NCI-H2029 (cell line): ENCODE data around the gene MOCS2.
"Not testable (repeated sequence)": the region's sequence is repeated elsewhere in the genome, so short reads cannot be mapped to it uniquely, and the experiment has no call there.

Experiments used
- DNase-seq: peaks from one replicate; lab custom pipeline; 2025; lab: John Stamatoyannopoulos, UW

MOCS2 gene, protein sequence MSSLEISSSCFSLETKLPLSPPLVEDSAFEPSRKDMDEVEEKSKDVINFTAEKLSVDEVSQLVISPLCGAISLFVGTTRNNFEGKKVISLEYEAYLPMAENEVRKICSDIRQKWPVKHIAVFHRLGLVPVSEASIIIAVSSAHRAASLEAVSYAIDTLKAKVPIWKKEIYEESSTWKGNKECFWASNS

DNA sequence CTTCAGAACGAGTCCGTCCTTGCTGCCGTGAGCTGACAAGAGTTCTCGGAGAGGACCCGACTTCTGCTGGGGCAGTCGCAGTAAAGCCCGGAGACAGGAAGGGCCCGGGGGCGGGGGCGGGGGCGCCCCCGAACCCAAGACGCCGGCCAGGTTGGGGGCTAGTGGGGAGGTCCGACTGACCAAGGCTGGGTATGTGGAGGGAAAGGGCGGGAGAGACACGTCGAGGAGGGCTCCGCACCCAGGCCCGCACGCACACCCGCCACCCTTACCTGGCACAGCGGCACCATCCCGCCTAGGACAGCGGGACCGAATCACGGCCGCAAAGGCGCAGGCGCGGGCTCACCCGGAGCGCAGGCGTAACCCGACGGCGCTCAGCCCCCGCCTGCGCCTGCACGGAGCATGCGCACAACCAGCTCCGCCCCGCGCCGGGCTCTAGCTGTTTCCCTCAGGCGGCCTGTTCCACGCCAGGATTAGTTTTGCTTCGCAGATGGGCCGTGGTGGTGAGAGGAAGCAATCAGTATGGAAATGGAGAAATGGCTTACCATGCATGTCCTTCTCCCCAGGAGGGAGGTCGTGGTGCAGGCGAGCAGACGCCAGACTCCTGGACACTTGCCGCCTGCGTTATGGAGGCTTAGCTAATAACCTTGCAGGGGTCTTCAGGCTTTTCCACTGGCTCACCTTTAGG lies at the start of gene MOCS2:
TSS of gene MOCS2 (minus strand) at position 315 of the 685 bp plus-strand sequence. CDS start 2,583 bp downstream, outside the sequence.
- peak; percentile 73 for DNase-seq

DNA sequence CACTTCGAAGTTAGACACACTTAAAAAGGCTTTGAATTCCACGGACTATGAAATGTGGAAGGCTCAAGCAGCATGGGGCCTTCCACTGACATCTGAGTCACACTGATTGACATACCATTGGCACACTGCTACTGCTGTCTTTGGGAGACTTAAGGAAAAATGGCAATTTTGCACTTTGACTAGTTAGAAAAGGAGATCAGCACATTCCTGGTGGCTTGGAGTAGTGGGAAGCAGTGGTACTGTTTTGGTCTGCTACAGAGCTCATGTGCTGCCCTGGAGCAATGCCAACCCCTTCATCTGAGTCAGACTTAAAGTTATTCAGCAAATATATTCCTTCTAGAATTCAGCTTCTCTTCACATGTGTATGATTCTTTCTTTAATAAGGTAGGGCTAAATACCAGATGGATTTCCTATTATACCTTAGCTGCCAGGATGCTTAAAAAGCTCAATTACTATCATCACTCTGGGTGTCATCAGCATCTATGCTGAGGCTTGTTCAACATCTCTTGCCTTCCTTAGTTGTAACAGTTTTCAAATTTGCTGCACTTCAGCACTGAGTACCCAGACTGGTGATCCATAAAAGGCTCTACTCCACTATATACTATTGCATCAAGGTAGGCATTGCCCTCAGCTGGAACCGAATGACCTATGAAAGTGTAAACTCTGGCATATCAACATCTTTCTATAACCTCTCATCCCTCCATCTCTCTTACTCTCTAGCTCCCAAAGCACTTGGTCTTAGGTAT lies 42.3 kb upstream of the MOCS2 start:
- DNase-seq, result no peak

DNA sequence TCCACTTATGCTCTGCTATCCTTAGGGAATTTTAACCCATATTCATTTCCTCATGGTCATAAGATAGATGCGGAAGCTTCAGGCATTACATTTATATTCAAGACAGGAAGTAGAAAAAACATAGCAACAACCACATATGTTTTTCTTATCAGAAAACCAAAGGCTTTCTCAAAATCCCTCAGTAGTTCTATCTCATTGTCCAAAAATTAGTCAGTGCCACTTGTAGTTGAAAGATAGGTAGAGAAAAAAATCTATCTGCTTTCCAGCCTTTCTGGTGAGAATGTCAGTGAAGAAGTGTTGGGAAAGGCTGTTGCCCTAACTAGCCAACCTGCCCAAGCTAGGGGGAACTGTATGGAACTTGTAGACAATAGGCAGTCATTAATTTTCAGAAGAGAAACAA lies 23.5 kb upstream of the MOCS2 start:
- DNase-seq, result no peak

DNA sequence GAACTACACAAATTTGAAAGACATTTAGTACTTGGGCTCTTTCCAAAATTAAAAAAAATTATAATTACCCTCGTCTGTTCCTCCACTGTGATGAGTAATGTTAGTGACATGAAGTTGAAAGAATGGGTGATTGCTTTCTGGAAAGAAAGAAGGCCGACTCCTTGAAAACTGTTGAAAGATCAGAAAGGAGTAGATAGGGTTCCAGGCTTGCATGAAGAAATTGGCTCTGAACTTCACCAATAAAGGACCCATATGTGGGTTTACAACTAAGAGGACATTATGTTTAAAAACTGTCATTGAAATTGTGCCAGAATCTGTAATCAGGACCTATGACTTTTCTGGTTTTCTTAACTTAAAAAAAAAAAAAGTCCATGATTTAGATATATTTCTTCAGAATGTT lies 20.7 kb upstream of the MOCS2 start:
- DNase-seq, result no peak

DNA sequence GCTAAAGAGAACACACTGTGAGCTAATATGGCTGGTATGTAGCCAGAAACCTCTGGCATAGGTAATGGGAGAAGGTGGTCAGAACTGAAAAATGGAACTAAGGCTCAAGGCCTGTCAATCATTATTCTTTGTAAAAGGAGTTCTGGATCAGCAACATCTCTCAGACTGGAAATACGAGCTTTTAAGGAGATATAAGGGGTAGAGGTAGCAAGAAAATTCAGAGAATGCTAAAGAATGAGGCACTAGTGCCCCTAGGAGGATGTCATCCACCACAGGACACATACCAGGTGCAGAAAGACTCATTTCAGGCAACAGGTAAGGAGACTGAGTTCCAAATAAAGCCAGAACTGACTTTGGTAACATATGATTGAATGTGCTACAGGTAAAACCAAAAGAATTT lies 18.9 kb upstream of the MOCS2 start:
- no peak for DNase-seq

DNA sequence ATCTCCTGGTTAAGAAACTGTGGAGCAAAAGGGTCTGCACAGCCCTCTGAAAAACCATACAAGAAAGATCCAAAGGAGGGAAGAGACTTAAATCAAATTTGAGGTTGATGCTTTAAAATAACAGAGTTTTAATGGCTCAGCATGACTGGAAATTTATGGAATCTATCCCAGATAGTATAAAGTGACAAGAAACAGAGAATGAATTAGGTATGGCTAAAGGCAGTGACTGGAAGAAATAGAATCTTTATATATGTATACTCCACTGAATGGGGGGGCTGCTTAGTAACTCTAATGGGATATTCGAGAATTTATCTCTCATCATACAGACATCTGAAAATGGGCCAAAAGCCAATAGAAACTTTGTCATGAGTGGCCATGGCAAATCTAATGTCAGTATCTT lies 17.6 kb upstream of the MOCS2 start:
- no peak for DNase-seq

DNA sequence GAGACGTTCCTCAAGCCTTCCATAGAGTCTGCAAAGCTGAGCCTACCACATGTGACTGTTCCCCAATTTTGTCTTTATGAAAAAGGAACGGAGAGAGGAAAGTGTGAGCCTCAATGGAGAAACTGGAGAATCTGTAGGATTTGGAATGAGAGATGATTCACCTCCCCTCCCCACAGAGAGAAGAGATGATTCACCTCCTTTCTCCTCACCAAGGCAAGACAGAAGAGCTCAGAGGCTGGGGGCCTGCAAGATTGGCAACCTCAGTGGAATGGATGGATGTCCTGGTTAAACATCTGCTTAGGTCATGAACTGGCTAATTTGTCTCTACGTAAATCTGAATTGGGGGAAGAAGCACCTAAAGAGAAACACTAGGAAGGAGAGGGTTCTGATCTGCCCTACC lies 17.0 kb upstream of the MOCS2 start:
- no peak for DNase-seq

DNA sequence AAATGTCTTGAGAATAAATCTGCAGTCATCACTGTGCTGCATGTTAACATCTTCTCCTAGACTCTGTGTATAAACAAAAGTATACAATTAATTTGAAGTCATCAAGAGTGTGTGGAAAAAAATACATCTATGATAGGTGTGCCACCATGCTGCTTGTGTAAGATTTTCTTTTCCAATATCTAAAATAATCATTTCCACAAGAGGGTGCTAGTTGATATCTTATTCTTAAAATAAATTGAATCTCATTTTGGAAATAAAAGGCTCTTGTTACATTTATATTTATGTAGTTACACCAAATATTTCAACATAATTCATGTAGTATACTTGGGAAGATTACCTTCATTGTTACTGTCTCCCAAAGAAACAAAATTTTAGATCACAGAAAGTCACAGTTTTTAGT lies 14.1 kb upstream of the MOCS2 start:
- DNase-seq, result no peak

DNA sequence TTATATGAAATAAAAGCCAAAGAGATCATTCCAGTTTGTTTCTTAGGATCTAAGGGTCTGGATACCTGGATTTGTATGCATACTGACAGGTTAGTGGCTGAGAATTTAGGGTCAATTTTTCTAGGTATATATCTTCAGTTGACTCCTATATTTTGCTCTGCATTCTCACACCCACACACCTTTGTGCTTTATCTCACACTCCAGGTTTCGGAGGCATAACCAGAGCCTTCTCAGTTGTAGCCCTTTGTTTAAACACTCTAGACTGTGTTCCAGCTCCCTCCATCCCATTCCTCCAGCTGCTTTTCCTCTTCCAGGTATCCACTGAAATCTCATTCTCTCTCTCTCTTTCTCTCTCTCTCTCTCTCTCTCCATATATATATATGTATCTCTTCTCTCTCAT lies 10.6 kb upstream of the MOCS2 start:
- DNase-seq, result no peak

DNA sequence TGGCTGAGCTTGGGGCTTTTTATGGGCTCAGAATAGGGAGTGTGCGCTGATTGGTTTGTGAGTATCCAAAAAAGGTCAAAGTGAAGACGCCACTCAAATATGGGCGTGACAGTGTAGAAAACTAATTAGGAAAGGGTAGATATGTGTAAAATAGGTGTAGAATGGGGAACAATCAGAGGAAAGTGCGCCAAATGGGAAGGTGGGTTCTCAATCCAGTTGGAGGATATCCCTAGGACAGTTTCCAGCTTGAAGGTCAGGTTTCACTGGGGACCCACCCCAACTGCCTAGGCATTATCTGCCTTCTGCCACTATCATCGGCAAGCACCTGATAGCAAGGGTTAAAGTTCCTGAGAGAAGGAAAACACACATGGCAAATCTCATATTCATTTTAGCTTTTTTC lies 9.3 kb upstream of the MOCS2 start:
- no peak for DNase-seq

DNA sequence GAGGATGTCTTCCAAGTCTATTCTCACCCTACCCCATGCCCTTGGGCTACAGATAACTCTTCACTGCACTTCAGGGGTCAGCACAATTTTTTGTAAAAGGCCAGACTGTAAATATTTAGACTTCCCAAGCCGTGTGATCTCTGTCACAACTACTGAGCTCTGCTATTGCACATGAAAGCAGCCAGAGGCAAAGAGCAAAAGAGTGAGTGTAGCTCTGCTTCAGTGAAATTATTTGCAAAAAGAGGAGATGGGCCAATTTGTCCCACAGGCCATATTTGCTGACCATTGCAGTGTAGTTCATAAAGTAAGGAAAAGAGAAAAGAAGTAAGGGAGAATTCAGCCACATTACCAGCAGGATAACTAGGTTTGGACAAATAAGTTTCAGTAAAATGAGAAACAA lies 7.0 kb upstream of the MOCS2 start:
- DNase-seq, result no peak

DNA sequence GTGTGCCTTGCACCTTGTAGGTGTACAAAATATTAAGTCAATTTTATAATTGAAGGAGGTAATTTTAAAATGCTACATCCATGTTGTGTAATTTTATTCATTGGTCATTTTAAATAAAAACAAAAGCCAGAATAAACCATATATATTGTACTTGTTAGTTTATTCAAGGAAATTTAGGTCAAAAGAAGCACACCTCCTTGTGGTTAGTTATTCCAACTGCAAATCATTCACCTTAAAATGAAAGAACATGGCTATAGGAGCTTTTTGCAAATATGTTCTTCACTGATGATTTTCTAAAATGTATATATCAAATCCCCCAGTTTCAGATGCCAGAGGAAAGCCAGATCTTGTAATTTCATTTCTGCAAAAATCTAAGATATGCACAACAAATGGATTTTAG lies 5.4 kb upstream of the MOCS2 start:
- DNase-seq, result no peak

DNA sequence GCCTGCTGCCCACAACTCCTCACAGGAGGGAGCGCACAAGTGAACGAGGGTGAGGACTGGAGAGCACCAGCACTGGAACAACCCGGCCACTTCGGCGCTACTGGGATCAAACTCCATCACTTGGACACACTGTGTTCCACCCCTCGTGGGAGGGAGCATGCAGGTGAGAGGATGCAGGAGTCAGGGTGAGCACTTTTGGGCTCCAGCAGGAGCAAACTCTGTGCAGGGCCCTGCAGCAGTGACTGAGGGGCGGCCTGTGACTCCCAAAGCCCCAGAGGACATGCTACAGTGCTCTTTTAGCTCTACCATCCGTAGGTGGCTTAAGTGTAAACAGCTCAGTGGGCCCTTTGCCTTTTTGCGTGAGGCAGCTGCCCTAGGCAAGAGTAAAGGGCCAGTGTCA lies 4.4 kb upstream of the MOCS2 start:
- DNase-seq, result no peak

DNA sequence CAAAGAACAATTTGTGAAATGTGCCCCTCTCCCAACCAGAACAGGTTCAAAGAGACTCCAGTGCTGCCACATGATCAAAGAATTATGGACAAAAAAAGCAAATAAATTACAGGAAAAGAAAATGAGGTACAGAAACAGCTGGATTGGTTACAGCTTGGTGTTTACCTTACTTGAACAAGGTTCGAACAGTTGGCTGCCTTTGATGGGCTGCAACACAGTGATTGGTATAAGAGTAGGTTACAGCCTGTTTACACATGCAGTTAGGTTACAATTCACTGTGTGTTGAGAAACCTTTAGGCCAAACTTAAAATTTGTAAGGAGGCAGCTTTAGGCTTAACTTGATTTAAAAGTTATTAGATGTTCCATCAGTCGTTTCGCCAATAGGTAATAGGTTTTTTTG lies 3.4 kb upstream of the MOCS2 start:
- DNase-seq, result no peak

DNA sequence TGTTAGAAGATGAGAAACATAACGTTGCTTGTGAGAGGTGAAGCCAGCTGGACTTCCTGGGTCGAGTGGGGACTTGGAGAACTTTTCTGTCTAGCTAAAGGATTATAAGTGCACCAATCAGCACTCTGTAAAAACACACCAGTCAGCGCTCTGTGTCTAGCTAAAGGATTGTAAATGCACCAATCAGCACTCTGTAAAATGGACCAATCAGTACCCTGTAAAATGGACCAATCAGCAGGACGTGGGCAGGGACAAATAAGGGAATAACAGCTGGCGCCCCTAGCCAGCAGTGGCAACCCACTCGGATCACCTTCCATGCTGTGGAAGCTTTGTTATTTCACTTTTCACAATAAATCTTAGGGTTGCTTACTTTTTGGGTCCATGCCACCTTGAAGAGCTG lies 2.8 kb upstream of the MOCS2 start:
- DNase-seq, result not testable (repeated sequence)

DNA sequence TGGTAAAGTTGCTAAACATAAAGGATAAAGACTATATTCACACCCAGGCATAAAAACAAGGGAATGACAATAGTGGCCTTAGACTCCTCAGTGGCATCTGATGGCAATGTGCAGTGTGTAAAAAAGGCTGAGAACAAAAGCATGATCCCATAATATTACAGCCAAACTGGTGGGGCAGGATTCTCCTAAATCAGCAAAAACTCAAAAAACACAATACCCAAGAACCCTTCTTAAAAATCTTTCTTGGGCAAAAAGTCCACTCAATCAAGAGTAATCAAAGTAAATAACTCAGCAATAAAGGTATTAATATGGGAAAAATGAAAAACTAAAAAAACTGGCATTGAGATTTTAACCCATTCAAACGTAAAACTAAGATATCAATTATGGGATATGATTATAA lies 1.6 kb upstream of the MOCS2 start:
- no peak for DNase-seq

DNA sequence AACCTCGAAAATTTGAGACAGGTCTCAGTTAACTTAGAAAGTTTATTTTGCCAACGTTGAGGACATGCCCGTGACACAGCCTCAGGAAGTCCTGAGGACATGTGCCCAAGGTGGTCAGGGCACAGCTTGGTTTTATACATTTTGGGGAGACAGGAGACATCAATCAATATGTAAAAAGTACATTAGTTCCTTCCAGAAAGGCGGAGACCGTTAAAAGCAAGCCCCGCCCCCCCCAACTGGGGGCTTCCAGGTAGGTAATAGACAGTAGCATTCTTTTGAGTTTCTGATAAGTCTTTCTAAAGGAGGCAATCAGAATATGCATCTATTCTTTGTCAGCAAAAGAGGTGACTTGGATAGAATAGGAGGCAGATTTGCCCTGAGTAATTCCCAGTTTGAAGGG lies 599 bp upstream of the MOCS2 start:
- DNase-seq, result no peak

DNA sequence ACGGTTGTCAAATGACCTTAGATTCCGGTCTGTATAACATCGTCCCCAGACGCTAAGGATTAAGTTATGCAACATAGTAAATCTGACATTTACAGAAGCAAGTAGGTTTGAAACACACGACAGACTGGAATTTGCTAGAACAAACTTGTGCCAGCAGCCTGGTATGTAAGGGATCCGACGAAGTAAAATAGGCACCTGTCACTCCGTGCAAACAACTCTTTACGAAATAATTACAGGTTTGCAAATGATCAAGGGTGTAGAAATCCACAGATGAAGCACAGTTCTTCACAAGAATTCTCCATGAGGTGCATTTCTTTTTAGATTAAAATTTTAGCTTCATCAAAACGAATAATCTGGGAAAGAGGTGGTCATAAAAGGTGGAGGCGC lies 508 bp downstream of the MOCS2 start:
- DNase-seq, result no peak

DNA sequence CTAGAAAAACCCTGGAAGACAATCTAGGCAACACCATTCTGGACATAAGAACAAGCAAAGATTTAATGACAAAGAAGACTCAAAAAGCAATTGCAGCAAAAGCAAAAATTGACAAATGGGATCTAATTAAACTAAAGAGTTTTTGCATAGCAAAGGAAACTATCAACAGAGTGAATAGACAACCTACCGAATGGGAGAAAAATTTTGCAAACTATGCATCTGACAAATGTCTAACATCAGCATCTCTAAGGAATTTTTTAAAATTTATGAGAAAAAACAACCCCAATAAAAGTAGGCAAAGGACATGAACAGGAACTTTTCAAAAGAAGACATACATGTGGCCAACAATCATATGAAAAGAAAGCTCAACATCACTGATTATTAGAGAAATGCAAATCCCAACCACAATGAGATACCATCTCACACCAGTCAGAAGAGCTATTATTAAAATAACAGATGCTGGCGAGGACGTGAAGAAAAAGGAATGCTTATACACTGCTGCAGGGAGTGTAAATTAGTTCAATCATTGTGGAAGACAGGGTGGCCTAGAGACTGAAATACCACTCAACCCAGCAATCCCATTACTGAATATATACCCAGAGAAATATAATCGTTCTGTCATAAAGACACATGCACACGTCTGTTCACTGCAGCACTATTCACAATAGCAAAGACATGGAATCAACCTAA lies 3.8 kb downstream of the MOCS2 start:
- no peak for DNase-seq

DNA sequence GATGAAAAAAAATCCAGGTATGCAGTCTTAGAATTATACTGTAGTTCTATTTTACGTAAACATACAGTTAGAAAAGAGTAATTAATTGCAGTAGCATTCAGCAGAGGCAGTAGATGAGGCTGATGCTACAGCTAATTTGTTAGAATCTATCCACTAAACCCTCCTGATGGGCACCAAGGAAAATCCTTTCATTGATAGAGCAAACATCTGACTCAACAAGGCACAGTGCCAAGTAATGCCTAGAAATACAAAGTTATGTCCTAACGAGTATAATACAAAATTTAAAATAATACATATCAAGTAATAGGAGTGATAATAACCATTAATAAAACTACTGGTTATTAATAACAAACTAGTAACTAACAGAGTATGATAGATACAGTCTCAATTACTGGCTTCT lies 9.0 kb downstream of the MOCS2 start:
- no peak for DNase-seq

DNA sequence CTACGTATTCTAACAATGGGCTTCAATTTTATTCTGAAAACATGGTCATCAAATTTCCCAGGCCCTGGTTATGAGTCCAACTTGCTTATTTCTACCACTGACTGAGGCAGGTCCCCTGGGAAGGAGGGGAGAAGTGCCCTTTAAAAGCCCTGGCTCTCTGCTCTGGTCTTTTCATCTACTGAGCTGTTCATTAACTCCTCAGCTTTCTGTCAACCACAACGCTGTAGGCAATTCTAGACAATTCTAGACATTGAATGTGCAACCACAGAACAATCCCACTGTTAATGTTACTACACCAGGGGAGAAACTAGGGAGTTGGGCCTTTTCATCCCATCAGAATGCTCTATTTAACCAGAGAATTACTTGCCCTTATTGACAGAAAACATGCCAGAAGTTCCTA lies 10.0 kb downstream of the MOCS2 start:
- no peak for DNase-seq

DNA sequence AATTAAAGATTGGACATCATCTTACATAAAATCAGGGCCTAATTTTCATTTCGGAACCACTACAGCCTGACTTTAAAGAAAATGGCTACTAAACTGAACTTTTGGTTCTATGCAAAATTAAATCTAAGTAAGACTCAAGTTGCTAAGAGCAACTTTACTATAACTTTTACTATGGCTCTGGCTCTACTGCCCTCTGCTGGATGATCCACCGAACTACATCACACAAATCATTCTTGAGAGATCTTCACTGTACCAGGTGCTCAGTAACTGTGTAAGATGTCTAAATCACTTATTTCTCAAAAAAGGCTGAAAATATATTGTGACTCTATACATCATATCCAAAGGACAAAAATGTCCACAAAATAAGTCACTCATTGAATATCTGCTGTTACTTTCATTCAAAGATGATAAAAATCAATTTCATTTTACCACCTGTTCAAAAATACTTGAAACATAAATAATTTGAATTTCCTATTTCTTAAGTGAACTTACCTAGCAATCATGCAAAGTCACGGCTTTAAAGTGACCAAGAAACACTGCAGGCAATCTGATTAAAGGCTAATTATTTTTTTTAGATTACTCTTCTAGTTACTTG lies 13.5 kb downstream of the MOCS2 start:
- DNase-seq, result peak; percentile 6

DNA sequence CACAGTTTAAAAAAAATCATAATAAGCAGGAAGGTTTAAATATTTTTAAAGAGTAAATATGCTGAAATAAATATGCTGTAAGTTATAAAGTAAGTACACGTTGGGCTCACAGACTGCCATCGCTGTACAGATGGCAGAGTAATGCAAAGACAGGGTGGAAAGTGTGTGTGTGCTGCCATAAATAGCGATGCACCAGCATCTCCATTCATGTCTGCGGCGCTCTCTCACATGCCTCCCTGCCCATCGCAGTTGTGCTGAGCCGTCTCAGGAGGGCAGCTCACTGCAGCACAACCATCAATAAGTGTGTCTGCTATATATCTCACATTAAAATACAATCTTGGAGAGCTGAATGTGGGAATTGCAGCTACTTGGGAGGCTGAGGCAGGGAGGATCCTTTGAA lies 14.3 kb downstream of the MOCS2 start:
- DNase-seq, result no peak
